K562 (cell line): ENCODE results near the gene SPATA19.

Experiments used
- BCL6 ChIP-seq: fragments of 250-450 bp; sonication (Bioruptor Pico); IDR thresholded peaks from 2 replicates; pipeline ENCODE4 v1.4.0; 2020
- CHD2 ChIP-seq: IDR thresholded peaks from 2 replicates; pipeline ENCODE4 v1.6.1; 2011; ENCODE audit warnings: low read depth, low read length
- TBP ChIP-seq: optimal IDR thresholded peaks from 2 replicates; pipeline ENCODE3; 2011; ENCODE audit warnings: low read depth, low read length, improper control_type of control experiment
- TF ChIP-seq, protein P1 (sequence below): fragments of 450-650 bp; formaldehyde crosslinking; IDR thresholded peaks from 2 replicates; pipeline ENCODE4 v1.4.0; 2022; ENCODE audit warnings: missing genetic modification characterization

DNA sequence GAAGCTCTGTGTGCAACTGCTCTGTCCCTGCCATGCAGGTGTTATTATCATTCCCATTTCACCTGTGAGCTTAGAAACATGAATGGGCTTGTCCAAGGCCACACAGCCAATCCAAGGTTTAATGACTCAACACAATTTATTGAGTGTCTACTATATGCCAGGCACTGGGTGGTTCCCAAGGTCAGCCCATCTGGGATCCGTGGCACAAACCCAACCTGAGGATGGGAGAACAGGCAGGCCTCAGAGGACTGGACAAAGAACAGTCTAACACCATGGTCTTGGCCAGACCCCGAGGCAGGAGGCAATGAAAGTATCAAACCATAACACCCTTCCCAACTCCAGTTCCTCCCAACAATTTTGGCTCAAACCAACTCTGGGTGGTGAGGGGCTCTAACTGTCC lies 15.7 kb downstream of the SPATA19 start:
- no peak for TF ChIP-seq CHD2
- TF ChIP-seq, protein P1, sequence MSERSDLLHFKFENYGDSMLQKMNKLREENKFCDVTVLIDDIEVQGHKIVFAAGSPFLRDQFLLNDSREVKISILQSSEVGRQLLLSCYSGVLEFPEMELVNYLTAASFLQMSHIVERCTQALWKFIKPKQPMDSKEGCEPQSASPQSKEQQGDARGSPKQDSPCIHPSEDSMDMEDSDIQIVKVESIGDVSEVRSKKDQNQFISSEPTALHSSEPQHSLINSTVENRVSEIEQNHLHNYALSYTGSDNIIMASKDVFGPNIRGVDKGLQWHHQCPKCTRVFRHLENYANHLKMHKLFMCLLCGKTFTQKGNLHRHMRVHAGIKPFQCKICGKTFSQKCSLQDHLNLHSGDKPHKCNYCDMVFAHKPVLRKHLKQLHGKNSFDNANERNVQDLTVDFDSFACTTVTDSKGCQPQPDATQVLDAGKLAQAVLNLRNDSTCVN (CRISPR knock-in tag) = no peak
- no peak for TF ChIP-seq TBP
- TF ChIP-seq BCL6 (CRISPR knock-in tag) = no peak
